Activated CD8-positive, alpha-beta memory T cell treated with anti-CD3 and anti-CD28 coated beads for 4 hours (primary cell): Measurements from ENCODE around the gene ZNF672.

Experiments used
- DNase-seq, 2 donors: peaks; one replicate each; pipeline ENCODE4 v3.0.0-alpha.2; 2020; ENCODE audit warnings: low read depth in 2 of 2

Gene ZNF672

GRCh38 chr1:248837045-248837780 is 811 bp upstream of the ZNF672 start:
- no peak for DNase-seq

GRCh38 chr1:248838357-248839167 is 538 bp downstream of the ZNF672 start:
- peak; percentile 73 to 75 for DNase-seq

GRCh38 chr1:248839168-248839555 is 1.1 kb downstream of the ZNF672 start:
- no peak for DNase-seq

- DNase-seq: no peak
These were observed 2.9 kb downstream of the ZNF672 start for GRCh38 chr1:248840946-248841345.

GRCh38 chr1:248841702-248842395 is 3.8 kb downstream of the ZNF672 start:
- no peak for DNase-seq

- no peak for DNase-seq
These were observed 4.8 kb downstream of the ZNF672 start for GRCh38 chr1:248842781-248843331.

- DNase-seq: no peak
These were observed 5.7 kb downstream of the ZNF672 start for GRCh38 chr1:248843687-248844086.

GRCh38 chr1:248844526-248844925 is 6.5 kb downstream of the ZNF672 start:
- DNase-seq: no peak

- no peak for DNase-seq
These were observed 9.3 kb downstream of the ZNF672 start for GRCh38 chr1:248847181-248847955.

GRCh38 chr1:248847956-248848561 is 10.0 kb downstream of the ZNF672 start:
- DNase-seq: no peak

GRCh38 chr1:248848602-248849001 is 10.6 kb downstream of the ZNF672 start:
- no peak for DNase-seq

GRCh38 chr1:248849152-248849551 is 11.1 kb downstream of the ZNF672 start:
- DNase-seq: no peak

- no peak for DNase-seq
These were observed 11.6 kb downstream of the ZNF672 start for GRCh38 chr1:248849637-248850036.

GRCh38 chr1:248850124-248850523 is 12.1 kb downstream of the ZNF672 start:
- no peak for DNase-seq

- no peak for DNase-seq
These were observed 12.7 kb downstream of the ZNF672 start for GRCh38 chr1:248850536-248851251.

GRCh38 chr1:248851390-248851789 is 13.4 kb downstream of the ZNF672 start:
- no peak for DNase-seq

GRCh38 chr1:248852481-248853405 is 14.7 kb downstream of the ZNF672 start:
- DNase-seq: no peak

- DNase-seq: peak in 1 of 2 donors; percentile 25
These were observed 15.8 kb downstream of the ZNF672 start for GRCh38 chr1:248853663-248854375.

- DNase-seq: no peak
These were observed 17.6 kb downstream of the ZNF672 start for GRCh38 chr1:248855580-248855979.
